NCI-H748 treated with DMSO at 0.1 percent for 48 hours (cell line): ENCODE measurements around the gene PRTFDC1.
"Not testable (repeated sequence)": the region's sequence is repeated elsewhere in the genome, so short reads cannot be mapped to it uniquely, and the experiment has no call there.

Experiments
- DNase-seq: peaks from one replicate; lab custom pipeline; 2025; lab: John Stamatoyannopoulos, UW

The PRTFDC1 gene

GRCh38 chr10:24930427-24930826 is 22.0 kb downstream of the PRTFDC1 start:
- no peak for DNase-seq

DNA sequence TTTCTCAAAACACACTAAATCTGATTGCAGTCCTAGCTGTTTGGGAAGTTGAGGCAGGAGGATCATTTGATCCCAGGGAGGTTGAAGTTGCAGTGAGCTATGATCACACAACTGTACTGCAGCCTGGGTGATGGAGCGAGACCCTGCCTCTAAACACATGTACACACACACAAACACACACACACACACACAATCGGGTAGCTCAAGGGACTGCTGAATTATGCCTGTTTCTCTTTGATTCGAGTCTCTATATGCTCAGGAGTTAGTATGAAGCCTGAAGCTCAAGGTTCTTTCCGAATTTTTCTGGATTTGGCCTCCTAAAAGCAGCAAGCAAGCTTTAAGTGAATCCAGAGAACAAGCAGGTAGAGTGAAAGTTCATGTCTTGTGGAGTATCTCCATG is 22.5 kb downstream of the PRTFDC1 start:
- DNase-seq: no peak

GRCh38 chr10:24929056-24929544 is 23.3 kb downstream of the PRTFDC1 start:
- no peak for DNase-seq

GRCh38 chr10:24928163-24928562 is 24.2 kb downstream of the PRTFDC1 start:
- no peak for DNase-seq

DNA sequence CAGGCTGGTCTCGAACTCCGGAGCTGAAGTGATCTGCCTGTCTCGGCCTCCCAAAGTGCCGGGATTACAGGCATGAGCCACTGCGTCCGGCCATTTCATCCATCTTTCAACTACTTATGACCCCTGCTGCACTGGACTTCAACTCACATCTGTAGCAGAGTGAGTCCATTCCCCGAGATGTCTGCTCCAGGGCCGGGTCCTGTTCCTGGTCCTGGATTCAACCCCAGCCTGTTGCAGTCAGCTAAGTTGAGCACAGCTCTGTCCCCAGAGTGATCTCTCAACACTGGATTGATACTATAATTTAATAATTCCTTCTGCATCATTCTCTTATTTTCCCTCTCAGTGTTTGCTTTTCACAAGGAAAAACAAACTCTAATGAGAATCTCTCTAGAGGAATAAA is 25.8 kb downstream of the PRTFDC1 start:
- DNase-seq: no peak

DNA sequence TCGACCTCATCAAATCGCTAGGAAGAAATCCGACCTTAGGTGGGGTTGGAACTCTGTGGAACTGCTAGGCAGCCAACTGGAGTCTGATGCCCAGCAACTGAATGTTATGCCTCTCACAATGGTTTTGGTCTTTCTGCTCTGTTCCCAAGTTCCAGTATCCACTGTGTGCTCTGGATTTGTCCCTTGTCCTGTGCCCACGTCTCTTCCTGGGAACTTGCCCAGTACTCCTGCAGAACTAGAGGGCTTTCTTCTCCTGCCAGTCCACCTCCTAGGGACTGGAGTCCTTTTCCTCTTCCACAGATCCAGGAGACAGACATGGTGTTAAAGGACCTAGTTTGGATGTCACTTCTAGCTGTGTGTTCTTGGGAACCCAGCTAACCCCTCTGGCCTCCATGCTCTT is 26.6 kb downstream of the PRTFDC1 start:
- DNase-seq: no peak

DNA sequence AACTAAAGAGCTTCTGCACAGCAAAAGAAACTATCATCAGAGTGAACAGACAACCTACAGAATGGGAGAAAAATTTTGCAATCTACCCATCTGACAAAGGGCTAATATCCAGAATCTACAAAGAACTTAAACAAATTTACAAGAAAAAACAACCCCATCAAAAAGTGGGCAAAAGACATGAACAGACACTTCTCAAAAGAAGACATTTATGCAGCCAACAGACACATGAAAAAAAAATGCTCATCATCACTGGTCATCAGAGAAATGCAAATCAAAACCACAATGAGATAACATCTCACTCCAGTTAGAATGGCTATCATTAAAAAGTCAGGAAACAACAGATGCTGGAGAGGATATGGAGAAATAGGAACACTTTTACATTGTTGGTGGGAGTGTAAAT is 27.9 kb downstream of the PRTFDC1 start:
- DNase-seq: not testable (repeated sequence)

DNA sequence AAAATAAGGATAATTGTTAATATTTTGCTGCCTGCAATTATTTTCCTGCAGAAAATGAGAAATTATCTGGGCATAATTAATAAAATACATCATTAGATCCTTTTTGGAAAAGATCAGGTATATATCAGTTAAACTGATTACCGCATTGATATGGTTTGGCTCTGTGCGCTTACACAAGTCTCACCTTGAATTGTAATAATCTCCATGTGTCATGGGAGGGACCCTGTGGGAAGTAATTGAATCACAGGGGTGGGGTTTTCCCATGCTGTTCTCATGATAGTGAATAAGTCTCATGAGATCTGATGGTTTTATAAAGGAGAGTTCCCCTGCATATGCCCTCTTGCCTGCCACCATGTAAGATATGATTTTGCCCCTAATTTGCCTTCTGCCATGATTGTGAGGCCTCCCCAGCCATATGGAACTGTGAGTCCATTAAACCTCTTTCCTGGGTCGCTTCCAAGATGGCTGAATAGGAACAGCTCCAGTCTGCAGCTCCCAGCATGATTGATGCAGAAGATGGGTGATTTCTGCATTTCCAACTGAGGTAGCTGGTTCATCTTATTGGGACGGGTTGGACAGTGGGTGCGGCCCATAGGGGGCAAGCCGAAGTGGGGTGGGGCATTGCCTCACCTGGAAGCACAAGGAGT is 30.1 kb downstream of the PRTFDC1 start:
- DNase-seq: not testable (repeated sequence)

DNA sequence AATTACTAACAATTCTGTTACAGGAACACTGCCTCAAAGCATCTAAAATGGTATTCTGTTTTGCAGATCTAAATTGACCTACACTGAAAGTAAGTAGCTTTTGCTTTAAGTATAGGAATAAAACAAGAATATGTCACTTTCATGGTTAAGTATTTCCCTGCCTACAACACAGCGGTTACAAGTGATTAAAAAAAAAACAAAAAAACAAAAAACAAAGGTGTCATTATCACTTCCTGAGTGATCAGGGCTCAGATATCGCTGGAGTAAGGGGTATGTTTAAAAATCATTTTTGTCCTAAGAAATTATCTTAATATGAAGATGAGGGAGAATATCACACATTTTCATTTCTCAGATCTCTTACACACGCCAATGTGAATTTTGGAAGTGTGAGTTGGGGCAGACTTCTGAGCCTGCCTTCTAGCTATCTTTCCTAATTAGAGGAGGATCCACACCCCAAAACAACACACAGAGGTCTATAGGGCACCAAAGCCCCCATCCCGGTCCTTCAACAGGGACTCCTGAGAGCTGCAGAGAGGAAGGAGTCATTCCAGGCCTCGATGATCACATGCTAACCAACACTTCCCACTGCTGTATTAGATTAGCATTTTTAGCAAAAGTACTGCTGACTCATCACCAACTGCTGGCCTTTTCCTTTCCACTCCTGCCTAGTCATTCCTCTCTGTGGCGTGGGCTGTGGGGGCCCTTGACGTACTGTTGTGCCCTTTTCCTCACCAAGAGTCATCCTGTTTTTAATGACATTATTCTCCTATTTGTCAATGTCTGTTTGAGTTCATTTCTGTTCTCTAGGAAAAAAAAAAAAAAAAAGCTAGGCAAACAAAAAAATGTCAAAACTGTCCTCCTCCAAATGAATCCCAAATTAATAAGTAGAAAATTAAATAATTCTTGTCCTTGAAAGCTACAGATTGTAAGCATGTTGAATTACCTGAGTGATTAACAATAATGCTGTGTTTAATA is 31.2 kb downstream of the PRTFDC1 start:
- DNase-seq: no peak

DNA sequence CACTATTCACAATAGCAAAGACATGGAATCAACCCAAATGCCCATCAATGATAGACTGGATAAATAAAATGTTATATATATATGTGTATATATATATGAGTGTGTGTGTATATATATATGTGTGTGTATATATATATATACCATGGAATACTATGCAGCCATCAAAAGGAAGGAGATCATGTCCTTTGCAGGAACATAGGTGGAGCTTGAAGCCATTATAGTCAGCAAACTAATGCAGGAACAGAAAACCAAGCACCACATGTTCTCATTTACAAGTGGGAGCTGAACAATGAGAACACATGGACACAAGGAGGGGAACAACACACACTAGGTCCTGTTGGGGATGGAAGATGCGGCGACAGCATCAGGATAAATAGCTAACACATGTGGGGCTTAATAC is 32.2 kb downstream of the PRTFDC1 start:
- not testable (repeated sequence) for DNase-seq

DNA sequence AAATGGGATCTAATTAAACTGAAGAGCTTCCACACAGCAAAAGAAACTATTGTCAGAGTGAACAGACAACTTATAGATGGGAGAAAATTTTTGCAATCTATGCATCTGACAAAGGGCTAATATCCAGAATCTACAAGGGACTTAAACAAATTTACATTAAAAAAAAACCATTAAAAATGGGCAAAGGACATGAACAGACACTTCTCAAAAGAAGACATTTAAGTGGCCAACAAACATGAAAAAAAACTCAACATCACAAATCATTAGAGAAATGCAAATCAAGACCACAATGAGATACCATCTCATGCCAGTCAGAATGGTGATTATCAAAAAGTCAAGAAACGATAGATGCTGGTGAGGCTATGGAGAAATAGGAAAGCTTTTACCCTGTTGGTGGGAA is 32.8 kb downstream of the PRTFDC1 start:
- DNase-seq: not testable (repeated sequence)

- DNase-seq: no peak
Measured at GRCh38 chr10:24917979-24918378, 34.4 kb downstream of the PRTFDC1 start.

DNA sequence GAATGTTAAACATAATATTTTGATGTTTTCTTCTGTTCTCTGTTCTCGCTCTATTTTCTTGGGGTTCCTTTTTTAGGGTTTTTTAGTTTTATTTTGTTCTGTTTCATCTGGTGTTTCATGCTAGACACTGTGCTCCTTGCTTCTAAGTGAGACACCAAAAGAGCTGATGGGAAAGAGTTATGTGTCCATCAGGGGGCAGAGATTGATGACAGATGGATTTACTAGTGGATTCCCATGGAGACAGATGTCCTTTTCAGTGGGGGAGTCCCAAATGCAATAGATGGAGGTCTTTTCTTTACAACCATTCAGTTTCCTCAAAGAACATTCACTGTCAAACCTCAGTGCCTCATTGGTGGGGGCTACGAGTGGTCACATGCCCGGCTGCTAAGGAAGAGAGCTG is 34.9 kb downstream of the PRTFDC1 start:
- no peak for DNase-seq

DNA sequence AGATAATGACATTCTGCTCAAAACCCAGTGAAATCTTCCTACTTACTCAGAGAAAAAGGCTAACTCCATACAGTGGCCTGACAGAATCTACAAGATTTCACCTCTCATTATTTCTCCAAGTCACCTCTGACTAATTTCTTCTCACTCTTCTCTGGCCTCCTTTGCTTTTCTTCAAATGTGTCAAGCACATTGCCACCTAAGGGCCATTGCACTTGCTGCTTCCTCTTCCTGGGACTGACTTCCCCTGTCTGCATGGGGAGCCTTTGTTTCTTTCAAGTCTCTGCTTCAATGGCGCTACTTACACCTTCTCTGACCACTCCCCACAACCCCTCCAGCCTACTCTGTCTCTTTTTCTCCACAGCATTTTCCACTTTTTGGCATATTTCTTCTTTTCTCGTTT is 36.0 kb downstream of the PRTFDC1 start:
- DNase-seq: no peak

GRCh38 chr10:24915304-24915703 is 37.1 kb downstream of the PRTFDC1 start:
- no peak for DNase-seq

DNA sequence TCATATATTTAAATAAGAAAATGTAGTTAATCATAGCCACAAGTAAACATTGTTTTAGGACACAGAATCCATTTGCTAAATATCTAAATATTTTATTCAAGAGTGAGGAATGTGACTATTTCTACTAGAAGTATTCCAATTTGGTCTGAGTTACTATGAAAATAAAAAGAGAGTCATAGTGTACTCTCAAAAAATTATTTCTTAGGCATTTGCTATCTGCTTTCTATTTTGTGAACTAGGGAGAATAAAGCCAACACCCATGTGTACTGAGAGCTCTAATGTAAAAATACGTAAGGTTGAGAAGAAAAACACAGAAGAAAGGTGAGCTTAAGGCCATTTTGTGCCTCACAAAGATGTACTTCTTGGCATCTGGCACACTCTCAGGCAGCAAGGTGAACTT is 38.3 kb downstream of the PRTFDC1 start:
- no peak for DNase-seq

- no peak for DNase-seq
Measured at GRCh38 chr10:24912215-24912614, 40.2 kb downstream of the PRTFDC1 start.

DNA sequence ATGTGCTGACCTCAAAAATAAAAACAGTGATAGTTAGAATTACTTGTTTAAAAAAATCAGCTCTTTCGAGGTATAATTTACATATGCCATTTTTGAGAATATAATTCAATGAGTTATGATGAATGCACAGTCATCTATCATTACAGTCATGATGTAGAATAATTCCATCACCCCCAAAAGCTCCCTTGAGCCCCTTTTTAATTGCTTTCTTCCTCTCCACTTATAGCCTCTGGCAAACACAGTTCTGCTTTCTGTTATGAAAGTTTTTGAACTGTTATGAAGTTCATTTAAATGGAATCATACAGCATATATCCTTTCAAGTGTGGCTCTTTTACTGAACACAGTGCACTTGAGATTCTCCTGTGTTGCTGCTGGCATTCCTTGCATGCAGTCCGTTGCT is 41.4 kb downstream of the PRTFDC1 start:
- DNase-seq: no peak

DNA sequence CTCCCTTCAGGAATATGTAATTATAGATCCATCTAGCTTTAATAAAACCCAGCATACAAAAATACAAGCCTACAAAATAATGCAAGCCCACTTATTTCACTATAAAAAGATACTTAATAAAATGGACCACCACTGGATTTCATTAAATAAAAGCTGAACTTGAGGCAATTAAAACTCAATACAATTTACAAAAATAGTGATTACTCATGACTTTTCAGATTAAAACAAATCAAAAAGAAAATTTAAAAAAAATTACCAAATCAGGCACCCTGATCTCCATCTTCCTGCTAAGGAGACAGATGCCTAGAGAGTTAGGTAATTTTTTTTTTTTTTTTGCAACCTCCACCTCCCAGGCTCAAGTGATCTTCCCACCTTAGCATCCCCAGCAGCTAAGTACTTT is 41.8 kb downstream of the PRTFDC1 start:
- DNase-seq: no peak

GRCh38 chr10:24908793-24909423 is 43.5 kb downstream of the PRTFDC1 start:
- DNase-seq: no peak

GRCh38 chr10:24907956-24908355 is 44.5 kb downstream of the PRTFDC1 start:
- no peak for DNase-seq

GRCh38 chr10:24906372-24906771 is 46.0 kb downstream of the PRTFDC1 start:
- DNase-seq: no peak

DNA sequence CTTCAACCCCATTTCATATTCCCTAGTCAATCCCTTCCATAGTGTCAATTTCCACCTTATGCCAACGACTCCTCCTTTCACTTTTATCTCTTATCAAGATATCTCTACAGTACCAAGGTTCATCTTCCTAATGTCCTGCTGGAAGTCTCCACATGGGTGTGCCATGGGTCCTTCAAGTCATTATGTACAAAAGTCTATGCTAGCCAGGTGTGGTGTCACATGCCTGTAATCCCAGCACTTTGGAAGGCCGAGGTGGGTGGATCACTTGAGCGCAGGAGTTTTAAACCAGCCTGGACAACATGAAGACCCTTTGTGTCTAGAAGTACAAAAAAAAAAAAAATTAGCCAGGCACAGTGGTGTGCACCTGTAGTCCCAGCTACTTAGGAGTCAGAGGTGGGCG is 47.6 kb downstream of the PRTFDC1 start:
- no peak for DNase-seq
